Left hindlimb (tissue), 1 donor: ENCODE data around the gene DDX52.

ENCODE experiments used
- DNase-seq: peaks from one replicate; pipeline ENCODE4 v3.0.0-alpha.2; 2018

DDX52 gene

GRCh38 chr17:37574427-37574826 is 68.8 kb downstream of the DDX52 start:
- DNase-seq, result no peak

GRCh38 chr17:37571674-37572073 is 71.6 kb downstream of the DDX52 start:
- no peak for DNase-seq

DNA sequence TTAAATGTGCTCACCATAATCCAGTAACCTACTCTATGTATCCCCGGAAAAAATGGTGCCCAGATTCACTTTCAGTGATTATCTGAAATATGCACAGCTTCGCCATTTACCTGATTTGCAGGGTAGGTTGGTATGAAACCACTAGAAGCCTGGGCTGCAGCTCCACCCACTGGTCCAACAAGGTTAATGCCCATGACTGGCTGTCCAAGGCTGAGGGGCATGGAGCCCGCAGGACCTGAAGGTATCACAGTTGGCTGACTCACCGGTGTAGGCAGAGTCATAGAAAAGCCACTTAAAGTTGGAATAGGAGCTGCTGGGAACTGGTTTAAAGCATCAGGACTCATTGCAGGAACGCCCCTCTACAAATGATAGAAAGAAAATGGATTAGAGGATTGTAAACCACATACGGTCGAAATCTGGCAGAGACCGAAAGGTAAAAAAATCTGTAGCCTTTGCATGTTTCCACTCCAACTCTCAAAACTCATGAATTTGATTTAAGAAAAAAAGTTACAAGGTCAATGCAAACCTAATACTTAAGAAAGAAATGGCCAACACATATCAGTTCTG is 72.6 kb downstream of the DDX52 start:
- no peak for DNase-seq

- DNase-seq, result no peak
Observed at GRCh38 chr17:37568350-37569053, 74.7 kb downstream of the DDX52 start.

- DNase-seq, result no peak
Observed at GRCh38 chr17:37567538-37567937, 75.7 kb downstream of the DDX52 start.

GRCh38 chr17:37567137-37567536 is 76.1 kb downstream of the DDX52 start:
- no peak for DNase-seq

DNA sequence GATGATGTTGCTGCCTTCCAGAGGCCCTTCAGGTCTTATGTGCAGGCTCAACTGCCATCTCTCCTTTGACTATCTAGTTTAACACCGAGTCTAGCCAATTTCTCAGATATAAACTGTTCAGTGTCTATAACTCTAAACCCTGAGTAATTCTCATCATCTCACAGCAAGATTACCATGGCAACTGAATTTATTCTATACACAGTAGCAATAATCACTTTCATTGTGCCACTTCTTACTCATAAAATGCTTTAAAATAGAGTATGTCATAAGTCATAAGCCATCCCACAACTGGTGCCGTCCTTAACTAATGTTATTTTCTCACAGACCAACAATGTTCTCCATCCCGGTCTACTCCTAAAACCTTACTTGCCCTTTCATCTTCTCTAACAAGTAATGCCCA is 79.0 kb downstream of the DDX52 start:
- DNase-seq, result no peak

- no peak for DNase-seq
Observed at GRCh38 chr17:37562016-37562745, 81.1 kb downstream of the DDX52 start.
